ENCODE data around the gene XXYLT1. TPM values are rescaled to one million over a fixed set of nuclear protein-coding genes. Genes with fewer than 3 reads are reported as not detected.
A peak's percentile ranks its signal among the peaks of the same experiment; 100 is the strongest.

The XXYLT1 gene
- polyA plus RNA-seq, 1 donor (not counting 4 experiments of a cell fraction or from before 2014, with no cell fraction given): 11.1 TPM

- no peak for FAIRE-seq
- Histone ChIP-seq H4K20me1 (ENCODE audit: control insufficient read depth, extremely low read depth, insufficient read depth, low read length) (peaks cover 7% of the 10 kb centered on the region), H3K27ac (ENCODE audit: control insufficient read depth, insufficient read depth, low read length) (peak overlapping the region; percentile 32), H3K9me3 (ENCODE audit: control insufficient read depth, low read depth, low read length) (no peaks in the 10 kb centered on the region), H3K4me3 (ENCODE audit: control insufficient read depth in 2 of 3, extremely low read depth in 1 of 3, insufficient read depth in 2 of 3, low read depth in 1 of 3, low read length in 3 of 3) (peak overlapping the region; percentile 46 to 58 (median 53)), H3K36me3 (ENCODE audit: control insufficient read depth in 2 of 2, extremely low read depth in 1 of 2, insufficient read depth in 2 of 2, low read length in 2 of 2) (peaks cover 0 to 2% of the 10 kb centered on the region in 2 experiments), H2AFZ (ENCODE audit: control insufficient read depth, low read length) (peak overlapping the region; percentile 65), H3K4me2 (ENCODE audit: control insufficient read depth, extremely low read depth, insufficient read depth, low read depth, low read length) (peak overlapping the region; percentile 69), H3K9ac (ENCODE audit: control insufficient read depth, extremely low read depth, insufficient read depth, low read length) (peak overlapping the region; percentile 76), H3K79me2 (ENCODE audit: control insufficient read depth, insufficient read depth, low read length) (peaks cover 4% of the 10 kb centered on the region), H3K27me3 (ENCODE audit: control insufficient read depth, extremely low read depth, insufficient read depth, low read length) (no peaks in the 10 kb centered on the region), H3K4me1 (ENCODE audit: control insufficient read depth, extremely low read depth, insufficient read depth, low read length) (peaks cover 17% of the 10 kb centered on the region), H3K9me1 (ENCODE audit: control insufficient read depth, extremely low read depth, insufficient read depth, low read length) (peaks cover 3% of the 10 kb centered on the region)
- peak; percentile 28 for DNase-seq (ENCODE audit: low read depth, low spot score)
- TF ChIP-seq CTCF (optimal IDR thresholded peaks at IDR 0.05 in 1 of 3, IDR thresholded peaks at IDR 0.05 in 1 of 3, conservative IDR thresholded peaks at IDR 0.05 in 1 of 3; ENCODE audit: extremely low read depth in 1 of 3, insufficient read depth in 2 of 3, low read length in 3 of 3) (peak in 2 of 3 experiments; percentile 35 to 84), EZH2 (IDR thresholded peaks at IDR 0.05; ENCODE audit: low read length) (no peak)
- dilution Hi-C loops (cut with MboI; ENCODE audit: extremely low pct_ligation_motif_present, low sequenced_read_pairs): no loop called here
Measured at GRCh38 chr3:195259475-195260279, 11.3 kb downstream of the XXYLT1 start.

GRCh38 chr3:195259154-195259474 is 11.8 kb downstream of the XXYLT1 start:
- TF ChIP-seq EZH2 (IDR thresholded peaks at IDR 0.05; ENCODE audit: low read length): no peak
- TF ChIP-seq CTCF (optimal IDR thresholded peaks at IDR 0.05 in 1 of 3, IDR thresholded peaks at IDR 0.05 in 1 of 3, conservative IDR thresholded peaks at IDR 0.05 in 1 of 3; ENCODE audit: extremely low read depth in 1 of 3, insufficient read depth in 2 of 3, low read length in 3 of 3): no peak
- FAIRE-seq (no peak), DNase-seq (ENCODE audit: low read depth, low spot score) (no peak)
- H3K4me1 ChIP-seq (ENCODE audit: control insufficient read depth, extremely low read depth, insufficient read depth, low read length): peaks cover 11% of the 10 kb centered on the region
- H3K9ac ChIP-seq (ENCODE audit: control insufficient read depth, extremely low read depth, insufficient read depth, low read length): peak overlapping the region; percentile 76
- H3K9me3 ChIP-seq (ENCODE audit: control insufficient read depth, low read depth, low read length): no peaks in the 10 kb centered on the region
- H3K27me3 ChIP-seq (ENCODE audit: control insufficient read depth, extremely low read depth, insufficient read depth, low read length): no peaks in the 10 kb centered on the region
- dilution Hi-C loops (cut with MboI; ENCODE audit: extremely low pct_ligation_motif_present, low sequenced_read_pairs): no loop called here
- H2AFZ ChIP-seq (ENCODE audit: control insufficient read depth, low read length): peak overlapping the region; percentile 49
- peak overlapping the region in 1 of 3 experiments; percentile 53 for H3K4me3 ChIP-seq (ENCODE audit: control insufficient read depth in 2 of 3, extremely low read depth in 1 of 3, insufficient read depth in 2 of 3, low read depth in 1 of 3, low read length in 3 of 3)
- H3K79me2 ChIP-seq (ENCODE audit: control insufficient read depth, insufficient read depth, low read length): peaks cover 4% of the 10 kb centered on the region
- H3K27ac ChIP-seq (ENCODE audit: control insufficient read depth, insufficient read depth, low read length): peak overlapping the region; percentile 32
- peak overlapping the region; percentile 69 for H3K4me2 ChIP-seq (ENCODE audit: control insufficient read depth, extremely low read depth, insufficient read depth, low read depth, low read length)
- H3K36me3 ChIP-seq (ENCODE audit: control insufficient read depth in 2 of 2, extremely low read depth in 1 of 2, insufficient read depth in 2 of 2, low read length in 2 of 2): peaks cover 0 to 2% of the 10 kb centered on the region in 2 experiments
- H4K20me1 ChIP-seq (ENCODE audit: control insufficient read depth, extremely low read depth, insufficient read depth, low read length): peaks cover 4% of the 10 kb centered on the region
- H3K9me1 ChIP-seq (ENCODE audit: control insufficient read depth, extremely low read depth, insufficient read depth, low read length): no peaks in the 10 kb centered on the region
